Hepatocyte (in vitro differentiated cells): ENCODE measurements around the gene FLOT1. TPM values are rescaled to one million over a fixed set of nuclear protein-coding genes. Genes with fewer than 3 reads are reported as not detected.

Experiments
- DNase-seq: peaks from one replicate; pipeline ENCODE4 v3.0.0-alpha.2; 2016; ENCODE audit warnings: low spot score
- H2AFZ ChIP-seq: fragments of 200-600 bp; sonication (generic); 2 replicates; pipeline ENCODE4 v1.6.0; 2016; ENCODE audit warnings: antibody characterized with exemption, mild to moderate bottlenecking
- H3K27ac ChIP-seq: fragments of 200-600 bp; sonication (generic); 2 replicates; pipeline ENCODE4 v1.5.1; 2016; ENCODE audit warnings: mild to moderate bottlenecking
- H3K27me3 ChIP-seq: fragments of 200-600 bp; sonication (generic); 2 replicates; pipeline ENCODE4 v1.6.1; 2016
- H3K36me3 ChIP-seq: fragments of 200-600 bp; sonication (generic); replicated peaks from 2 replicates; pipeline ENCODE4 v1.5.1; 2016; ENCODE audit warnings: low read depth; ENCODE audit not compliant: insufficient read depth
- H3K4me1 ChIP-seq: fragments of 200-600 bp; sonication (generic); 2 replicates; pipeline ENCODE4 v1.5.1; 2016; ENCODE audit warnings: mild to moderate bottlenecking, moderate library complexity; ENCODE audit not compliant: insufficient read depth
- H3K4me2 ChIP-seq: fragments of 200-600 bp; sonication (generic); 2 replicates; pipeline ENCODE4 v1.6.0; 2016
- H3K4me3 ChIP-seq: fragments of 200-600 bp; sonication (generic); 2 replicates; pipeline ENCODE4 v1.5.1; 2016; ENCODE audit warnings: mild to moderate bottlenecking
- H3K79me2 ChIP-seq: fragments of 200-600 bp; sonication (generic); 2 replicates; pipeline ENCODE4 v1.6.0; 2017; ENCODE audit warnings: mild to moderate bottlenecking
- H3K9me2 ChIP-seq: fragments of 200-600 bp; sonication (generic); replicated peaks from 2 replicates; pipeline ENCODE4 v1.6.0; 2017; ENCODE audit warnings: mild to moderate bottlenecking; ENCODE audit not compliant: insufficient read depth
- H3K9me3 ChIP-seq: fragments of 200-600 bp; sonication (generic); 2 replicates; pipeline ENCODE4 v1.5.1; 2016; ENCODE audit warnings: low read depth, mild to moderate bottlenecking
- H4K20me1 ChIP-seq: fragments of 200-600 bp; sonication (generic); 2 replicates; pipeline ENCODE4 v1.6.0; 2016; ENCODE audit warnings: mild to moderate bottlenecking; ENCODE audit not compliant: insufficient read depth, poor library complexity, severe bottlenecking
- EZH2 ChIP-seq: fragments of 200-600 bp; sonication (generic); IDR thresholded peaks from 2 replicates; pipeline ENCODE4 v1.6.1; 2016; ENCODE audit warnings: antibody characterized with exemption, mild to moderate bottlenecking, borderline replicate concordance
- EZH2phosphoT487 ChIP-seq: fragments of 200-600 bp; sonication (generic); IDR thresholded peaks from one replicate; pipeline ENCODE4 v1.6.1; 2018; ENCODE audit warnings: antibody characterized with exemption, mild to moderate bottlenecking, low read depth, moderate library complexity; ENCODE audit not compliant: unreplicated experiment, severe bottlenecking
- WGBS: methylation state at CpG from one replicate; pipeline ENCODE4 v1.1.6; 2016; ENCODE audit warnings: low lambda C conversion rate; ENCODE audit errors: missing lambda C conversion rate; 5-methylcytosine and 5-hydroxymethylcytosine counted together
- polyA plus RNA-seq: library from polyadenylated mRNA; unstranded; fragments of >200 nt; fragmentation: Nextera tagmentation; extraction: Ambion mirVana; gene quantifications from 2 replicates; pipeline ENCODE4 v1.2.1, GENCODE V29; 2016
- total RNA-seq: library from RNA; depleted of rRNA; stranded (reverse); fragments of >200 nt; gene quantifications from 2 replicates; pipeline ENCODE4 v1.2.3, GENCODE V29; 2014
- TF ChIP-seq, protein P1 (sequence below): fragments of 200-600 bp; sonication (generic); IDR thresholded peaks from 2 replicates; pipeline ENCODE4 v1.5.1; 2016; ENCODE audit warnings: antibody characterized with exemption, mild to moderate bottlenecking; ENCODE audit not compliant: poor library complexity

FLOT1 gene
- total and polyA plus RNA-seq, 2 experiments from 2014 or later = 93.5 to 144 TPM

- Histone ChIP-seq H4K20me1 (no peaks in the 10 kb centered on the region), H3K79me2 (no peaks in the 10 kb centered on the region), H3K4me2 (no peak overlapping the region), H3K9me3 (no peaks in the 10 kb centered on the region), H3K4me1 (peaks cover 30% of the 10 kb centered on the region), H3K27me3 (no peaks in the 10 kb centered on the region), H3K27ac (no peak overlapping the region), H3K4me3 (no peak overlapping the region), H2AFZ (no peak overlapping the region), H3K36me3 (no peaks in the 10 kb centered on the region), H3K9me2 (no peaks in the 10 kb centered on the region)
- TF ChIP-seq, protein P1, sequence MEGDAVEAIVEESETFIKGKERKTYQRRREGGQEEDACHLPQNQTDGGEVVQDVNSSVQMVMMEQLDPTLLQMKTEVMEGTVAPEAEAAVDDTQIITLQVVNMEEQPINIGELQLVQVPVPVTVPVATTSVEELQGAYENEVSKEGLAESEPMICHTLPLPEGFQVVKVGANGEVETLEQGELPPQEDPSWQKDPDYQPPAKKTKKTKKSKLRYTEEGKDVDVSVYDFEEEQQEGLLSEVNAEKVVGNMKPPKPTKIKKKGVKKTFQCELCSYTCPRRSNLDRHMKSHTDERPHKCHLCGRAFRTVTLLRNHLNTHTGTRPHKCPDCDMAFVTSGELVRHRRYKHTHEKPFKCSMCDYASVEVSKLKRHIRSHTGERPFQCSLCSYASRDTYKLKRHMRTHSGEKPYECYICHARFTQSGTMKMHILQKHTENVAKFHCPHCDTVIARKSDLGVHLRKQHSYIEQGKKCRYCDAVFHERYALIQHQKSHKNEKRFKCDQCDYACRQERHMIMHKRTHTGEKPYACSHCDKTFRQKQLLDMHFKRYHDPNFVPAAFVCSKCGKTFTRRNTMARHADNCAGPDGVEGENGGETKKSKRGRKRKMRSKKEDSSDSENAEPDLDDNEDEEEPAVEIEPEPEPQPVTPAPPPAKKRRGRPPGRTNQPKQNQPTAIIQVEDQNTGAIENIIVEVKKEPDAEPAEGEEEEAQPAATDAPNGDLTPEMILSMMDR = no peak
- no peak for TF ChIP-seq EZH2
- TF ChIP-seq EZH2phosphoT487 = no peak
- WGBS = 92% methylated on average over 5 of the region's 5 CpGs
- DNase-seq = no peak
Observed at GRCh38 chr6:30776390-30777154, 34.1 kb upstream of the FLOT1 start.

DNA sequence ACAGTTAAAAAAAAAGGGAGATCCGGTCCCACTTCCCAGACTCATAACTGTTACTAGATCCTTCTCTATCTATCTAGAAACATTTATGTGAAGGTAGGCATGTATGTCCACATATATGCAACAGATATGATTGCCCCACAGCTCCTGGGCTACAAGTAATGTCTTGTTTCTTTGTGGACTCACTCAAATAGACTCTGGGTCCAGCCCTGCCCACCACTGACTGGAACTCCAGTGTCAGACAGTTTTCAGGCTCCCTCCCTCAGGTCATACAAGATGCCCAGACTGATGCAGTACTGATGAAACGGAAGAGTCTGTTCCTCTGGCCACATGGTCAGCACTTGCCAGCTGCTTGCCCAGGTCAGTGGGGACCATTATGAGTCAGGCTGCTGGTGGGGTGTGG, 32.6 kb upstream of the FLOT1 start:
- WGBS = 90% methylated on average over 2 of the region's 2 CpGs
- H3K27ac ChIP-seq = no peak overlapping the region
- peaks cover 27% of the 10 kb centered on the region for H3K4me1 ChIP-seq
- TF ChIP-seq, protein P1 = no peak
- TF ChIP-seq EZH2 = no peak
- no peak for TF ChIP-seq EZH2phosphoT487
- H3K27me3 ChIP-seq = no peaks in the 10 kb centered on the region
- no peak overlapping the region for H3K4me2 ChIP-seq
- no peaks in the 10 kb centered on the region for H3K79me2 ChIP-seq
- H3K4me3 ChIP-seq = no peak overlapping the region
- H3K9me3 ChIP-seq = no peaks in the 10 kb centered on the region
- H4K20me1 ChIP-seq = no peaks in the 10 kb centered on the region
- no peaks in the 10 kb centered on the region for H3K36me3 ChIP-seq
- H3K9me2 ChIP-seq = no peaks in the 10 kb centered on the region
- no peak for DNase-seq
- no peak overlapping the region for H2AFZ ChIP-seq

DNA sequence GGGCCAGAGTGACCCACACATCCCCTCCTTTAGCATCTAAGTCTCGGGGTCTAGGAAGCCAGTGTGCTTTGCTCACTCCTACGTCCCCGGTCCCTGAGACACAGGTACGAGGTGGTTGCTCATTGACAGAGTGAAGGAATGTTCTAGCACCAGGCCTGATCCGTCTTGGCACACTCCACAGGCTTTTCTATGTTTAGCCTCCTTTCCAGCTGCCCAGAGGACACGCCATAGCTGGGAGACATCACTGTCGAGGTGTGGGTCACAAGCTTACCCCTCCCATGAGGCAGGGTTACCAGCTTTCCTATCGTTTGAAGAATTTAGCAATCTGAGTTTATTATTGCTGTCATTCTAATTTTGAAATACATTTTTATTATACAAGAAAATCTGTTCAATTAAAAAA, 32.2 kb upstream of the FLOT1 start:
- peaks cover 29% of the 10 kb centered on the region for H3K4me1 ChIP-seq
- no peak overlapping the region for H2AFZ ChIP-seq
- no peak overlapping the region for H3K27ac ChIP-seq
- TF ChIP-seq EZH2 (no peak), EZH2phosphoT487 (no peak)
- TF ChIP-seq, protein P1 = no peak
- WGBS = 90% methylated on average over 8 of the region's 8 CpGs
- no peak for DNase-seq
- no peaks in the 10 kb centered on the region for H3K9me3 ChIP-seq
- no peaks in the 10 kb centered on the region for H3K27me3 ChIP-seq
- H3K9me2 ChIP-seq = no peaks in the 10 kb centered on the region
- H3K4me3 ChIP-seq = no peak overlapping the region
- H3K4me2 ChIP-seq = no peak overlapping the region
- no peaks in the 10 kb centered on the region for H4K20me1 ChIP-seq
- H3K36me3 ChIP-seq = no peaks in the 10 kb centered on the region
- no peaks in the 10 kb centered on the region for H3K79me2 ChIP-seq
